NCI-H2081 (cell line): ENCODE measurements around the gene MCHR1.
A peak's percentile ranks its signal among the peaks of the same experiment; 100 is the strongest.
"Not testable (repeated sequence)": the region's sequence is repeated elsewhere in the genome, so short reads cannot be mapped to it uniquely, and the experiment has no call there.

Source experiments
- DNase-seq, 2 experiments: peaks; one replicate each; lab custom pipeline; 2025; lab: John Stamatoyannopoulos, UW

MCHR1 gene

DNA sequence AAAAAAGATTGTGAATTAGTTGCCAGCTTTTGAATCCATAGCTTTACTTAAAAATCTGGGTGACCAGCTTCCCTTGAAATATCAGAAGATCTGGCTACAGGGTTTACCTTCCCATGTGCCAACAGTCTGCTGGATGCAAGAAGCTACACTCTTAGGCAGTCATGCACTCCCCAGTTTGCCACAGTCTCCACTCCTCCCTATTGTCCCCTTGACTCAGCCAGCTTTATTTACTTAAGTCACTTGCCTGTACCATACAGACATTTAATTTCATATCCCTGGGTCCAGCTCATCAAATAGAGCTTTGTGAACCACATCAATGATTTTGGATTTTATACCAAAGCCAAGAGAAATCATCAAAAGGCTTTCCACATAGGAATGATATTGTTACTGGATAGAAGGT, 12.2 kb downstream of the MCHR1 start:
- DNase-seq = no peak

DNA sequence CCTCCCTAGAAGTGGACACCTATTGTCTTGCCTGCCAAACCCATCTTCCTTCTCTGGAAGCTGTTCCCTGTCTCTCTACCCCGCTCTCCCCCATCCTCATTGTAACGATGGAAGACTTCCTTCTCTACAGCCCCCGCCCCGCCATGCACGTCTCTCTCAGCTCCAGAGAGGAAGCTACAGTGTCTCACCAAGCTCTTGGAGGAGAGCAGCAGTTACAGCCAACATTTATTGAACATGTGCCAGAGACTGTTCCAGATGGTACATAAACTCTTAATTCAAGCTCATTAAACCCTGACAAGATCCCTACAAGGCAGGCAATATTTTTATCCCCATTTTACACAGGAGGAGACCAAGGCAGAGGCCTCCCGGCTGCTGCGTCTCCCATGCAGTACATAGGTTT, 15.1 kb downstream of the MCHR1 start:
- DNase-seq = peak in 1 of 2 experiments; percentile 47

DNA sequence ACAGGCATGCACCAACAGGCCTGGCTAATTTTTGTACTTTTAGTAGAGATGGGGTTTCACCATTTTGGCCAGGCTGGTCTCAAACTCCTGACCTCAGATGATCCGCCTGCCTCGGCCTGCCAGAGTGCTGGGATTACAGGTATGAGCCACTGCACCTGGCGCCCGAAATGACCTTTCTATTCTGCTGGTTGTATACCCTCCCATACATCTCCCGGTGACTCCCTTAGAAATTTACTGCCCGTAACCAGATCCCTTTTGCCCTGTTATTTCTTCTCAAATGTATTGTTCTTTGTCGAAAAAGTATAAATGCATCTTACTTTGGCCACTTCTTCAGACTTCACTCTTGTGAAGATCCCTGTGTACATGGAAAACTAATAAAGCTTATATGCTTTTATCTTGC, 22.0 kb downstream of the MCHR1 start:
- no peak for DNase-seq

DNA sequence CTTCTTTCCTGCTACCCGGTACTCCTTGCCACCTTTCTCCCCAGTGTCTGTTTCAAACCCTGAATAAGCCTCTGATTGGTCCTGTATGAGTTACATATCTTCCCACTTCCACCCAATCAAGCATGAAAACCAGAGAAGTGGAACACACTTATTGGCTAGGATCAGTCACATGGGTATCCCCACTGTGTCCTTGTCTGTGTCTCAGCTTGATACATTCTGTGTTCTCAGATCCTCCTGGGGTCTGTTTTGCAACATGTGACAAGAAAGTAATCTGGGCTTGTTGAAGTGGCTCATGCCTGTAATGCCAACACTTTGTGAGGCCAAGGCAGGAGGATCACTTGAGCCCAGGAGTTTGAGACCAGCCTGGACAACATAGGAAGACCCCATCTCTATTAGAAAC, 23.9 kb downstream of the MCHR1 start:
- peak in 1 of 2 experiments; percentile 2 for DNase-seq

DNA sequence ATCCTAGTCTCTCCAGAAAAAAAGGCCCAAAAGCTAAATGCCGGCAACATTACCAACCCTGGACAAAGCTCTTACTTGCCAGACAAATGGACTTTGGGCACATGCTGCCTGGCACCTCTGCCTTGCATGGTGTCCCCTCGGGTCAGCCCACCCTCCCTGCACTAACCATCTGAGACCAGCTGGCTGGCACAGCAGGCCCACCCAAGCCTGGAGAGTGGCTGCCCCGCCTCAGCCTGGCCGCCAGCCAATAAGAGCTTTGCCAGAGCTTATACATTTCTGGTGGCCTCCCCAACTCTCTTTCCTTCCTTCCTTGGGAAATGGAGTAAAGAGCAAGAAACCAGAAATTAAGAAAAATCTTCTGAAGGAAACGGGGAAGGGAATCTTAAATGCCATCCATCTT, 24.5 kb downstream of the MCHR1 start:
- DNase-seq = no peak

DNA sequence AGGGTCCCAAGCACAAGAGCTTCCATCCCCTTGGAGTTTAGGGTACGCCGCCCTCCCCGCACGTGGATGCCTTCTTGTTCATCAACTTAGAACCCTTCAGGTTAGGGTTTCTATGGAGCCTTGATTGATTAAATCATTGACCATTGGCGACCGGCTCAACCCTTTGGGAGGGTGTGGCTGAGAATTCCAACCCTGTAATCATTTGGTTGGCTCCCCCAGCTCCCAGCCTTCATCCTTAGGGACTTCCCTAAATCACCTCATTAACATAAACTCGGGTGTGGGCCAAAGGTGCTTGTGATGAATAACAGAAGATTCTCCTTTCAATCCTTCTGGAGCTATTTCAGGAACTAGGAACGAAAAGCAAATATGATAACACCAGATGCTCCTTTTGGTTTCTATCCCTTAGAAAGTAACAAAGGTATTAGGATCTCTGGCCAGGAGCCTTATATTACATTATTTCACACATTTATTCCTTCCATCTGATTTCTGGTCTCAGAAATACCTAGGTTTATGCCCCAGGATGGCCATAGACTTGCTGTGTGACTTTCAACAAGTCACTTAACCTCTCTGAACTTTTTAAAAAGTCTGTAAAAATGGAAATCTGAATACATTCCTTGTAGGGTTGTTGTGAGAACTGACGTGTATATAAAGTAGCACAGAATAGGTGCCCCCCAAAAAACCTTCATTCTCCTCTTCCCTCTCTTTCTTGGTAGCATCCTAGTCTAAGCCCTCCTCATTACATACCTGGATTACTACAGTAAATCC, 26.8 kb downstream of the MCHR1 start:
- no peak for DNase-seq

DNA sequence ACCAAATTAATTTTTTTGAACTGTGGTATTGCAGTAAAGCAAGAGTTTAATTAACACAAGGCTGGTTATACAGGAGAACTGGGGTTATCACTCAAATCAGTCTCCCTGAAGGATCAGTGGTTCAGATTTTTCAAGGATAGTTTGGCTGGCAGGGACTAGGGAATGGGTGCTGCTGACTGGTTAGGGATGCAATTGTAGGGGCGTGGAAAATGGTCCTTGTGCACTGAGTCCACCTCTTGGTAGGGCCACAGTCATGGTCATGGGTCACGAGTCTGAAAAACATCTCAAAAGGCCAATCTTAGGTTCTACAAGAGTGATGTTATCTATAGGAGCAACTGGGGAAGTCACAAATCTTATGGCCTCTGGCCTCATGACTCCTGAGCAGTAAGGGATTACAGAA, 27.9 kb downstream of the MCHR1 start:
- DNase-seq = no peak

DNA sequence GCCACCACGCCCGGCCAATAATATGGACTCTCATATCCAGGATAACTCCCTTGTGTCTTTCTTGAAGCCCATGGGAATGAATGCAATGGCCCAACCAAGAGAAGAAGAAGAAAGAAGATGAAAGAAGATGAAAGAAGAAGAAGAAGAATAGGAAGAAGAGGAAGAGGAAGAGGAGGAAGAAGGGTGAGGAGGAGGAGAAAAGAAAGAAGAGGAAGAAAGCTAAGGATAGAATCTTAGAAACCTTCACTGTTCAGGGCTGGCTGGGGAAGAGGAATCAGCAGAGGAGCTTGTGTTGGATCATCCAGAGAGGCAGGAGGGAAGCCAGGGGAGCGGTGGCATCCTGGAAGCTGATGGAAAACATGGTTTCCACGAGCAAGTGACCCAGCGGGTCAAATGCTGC, 28.9 kb downstream of the MCHR1 start:
- DNase-seq = no peak

DNA sequence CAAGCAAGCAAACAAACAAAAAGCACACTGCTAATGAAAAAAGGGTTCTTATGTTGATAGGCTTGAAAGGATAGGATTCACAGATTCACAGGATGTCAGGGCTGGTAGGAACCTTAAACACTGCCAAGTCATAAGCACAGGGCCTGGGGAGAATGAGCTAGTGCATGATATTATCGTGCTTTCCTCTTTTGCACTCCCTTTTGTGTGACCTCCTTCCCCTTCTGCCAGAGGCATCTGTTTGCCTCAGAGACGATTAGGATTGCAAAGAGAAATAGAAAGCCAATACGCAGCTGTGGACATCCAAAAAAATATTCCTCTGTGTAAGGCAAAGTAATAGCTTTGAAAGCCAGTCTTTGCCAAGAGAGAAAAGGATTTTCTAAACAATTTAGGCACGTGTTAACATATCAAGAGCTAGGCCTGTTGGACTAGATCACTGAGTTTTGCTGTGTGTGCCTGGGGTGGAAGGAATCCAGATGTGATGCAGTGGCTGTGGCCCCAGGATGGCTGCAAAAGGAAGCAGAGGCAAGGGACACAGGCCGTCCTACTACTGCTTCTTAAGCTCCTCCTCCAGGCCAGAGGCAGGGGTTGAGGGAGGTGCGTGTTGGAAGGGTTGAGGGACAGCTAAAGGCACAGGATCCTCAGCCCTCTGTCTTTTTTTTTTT, 30.6 kb downstream of the MCHR1 start:
- no peak for DNase-seq

DNA sequence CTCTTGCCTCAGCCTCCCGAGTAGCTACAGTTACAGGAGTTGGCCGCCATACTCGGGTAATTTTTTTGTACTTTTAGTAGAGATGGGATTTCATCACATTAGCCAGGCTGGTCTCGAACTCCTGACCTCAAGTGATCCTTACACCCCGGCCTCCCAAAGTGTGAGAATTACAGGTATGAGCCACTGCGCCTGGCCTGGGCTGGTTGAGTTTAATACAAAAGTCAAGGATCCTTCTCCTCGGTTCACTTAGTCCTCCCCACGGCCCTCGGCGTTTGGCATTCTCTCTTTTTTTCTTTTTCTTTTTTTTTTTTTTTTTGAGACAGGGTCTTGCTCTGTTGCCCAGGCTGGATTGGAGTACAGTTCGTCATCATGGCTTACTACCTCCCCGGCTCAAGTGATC, 33.0 kb downstream of the MCHR1 start:
- no peak for DNase-seq

DNA sequence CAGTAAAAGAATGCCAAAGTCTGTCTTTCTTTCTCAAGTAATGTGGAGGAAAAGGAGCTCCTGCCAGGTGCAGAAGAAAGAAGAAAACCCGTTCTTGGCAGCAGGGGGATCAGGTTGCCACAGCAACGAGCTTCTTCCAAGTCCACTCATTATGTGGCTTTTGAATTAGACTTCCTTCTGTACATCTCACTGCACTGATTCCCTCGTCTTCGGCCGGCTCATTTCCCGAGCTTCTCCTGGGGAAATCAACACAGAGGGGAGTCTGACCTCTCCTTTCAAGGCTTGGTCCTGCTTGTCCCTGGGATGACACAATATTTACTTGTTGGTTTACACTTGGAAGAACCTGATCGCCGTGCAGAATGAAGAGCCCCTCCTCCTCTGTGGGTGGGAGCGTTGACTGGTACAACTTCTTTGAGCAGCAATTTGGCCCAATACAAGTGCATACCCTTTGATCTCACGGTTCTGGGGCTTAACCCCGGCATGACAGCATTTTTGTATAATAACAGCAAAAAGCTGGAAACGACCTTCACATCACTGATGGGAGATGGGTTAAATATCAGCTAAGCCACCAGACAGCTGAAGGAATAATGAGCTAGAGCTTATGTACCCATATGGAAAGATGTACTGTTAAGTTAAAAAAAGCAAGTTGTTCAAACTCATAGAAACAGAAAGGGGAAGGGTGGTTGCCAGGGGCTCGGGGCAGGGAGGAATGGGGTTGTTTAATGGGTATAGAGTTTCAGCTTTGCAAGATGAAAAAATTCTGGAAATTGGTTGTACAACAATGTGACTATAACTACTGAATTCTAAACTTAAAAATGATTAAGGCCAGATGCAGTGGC, 35.4 kb downstream of the MCHR1 start:
- peak in 1 of 2 experiments; percentile 20 for DNase-seq

DNA sequence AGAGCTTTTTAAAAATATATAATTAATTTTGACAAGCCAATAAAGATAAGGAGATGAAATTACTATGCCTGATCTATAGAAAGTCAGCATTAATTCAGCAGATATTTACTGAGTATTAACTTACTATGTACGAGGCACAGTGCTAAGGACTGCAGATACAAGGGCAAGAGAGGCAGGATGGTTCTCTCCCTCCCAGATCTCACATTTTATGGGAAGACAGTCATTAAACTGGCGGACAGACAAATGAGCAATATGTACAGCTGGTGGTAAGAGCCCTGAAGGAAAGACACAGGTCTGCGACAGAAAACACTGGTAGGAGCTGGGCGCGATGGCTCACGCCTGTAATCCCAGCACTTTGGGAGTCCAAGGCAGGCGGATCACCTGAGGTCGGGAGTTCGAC, 36.8 kb downstream of the MCHR1 start:
- no peak for DNase-seq

DNA sequence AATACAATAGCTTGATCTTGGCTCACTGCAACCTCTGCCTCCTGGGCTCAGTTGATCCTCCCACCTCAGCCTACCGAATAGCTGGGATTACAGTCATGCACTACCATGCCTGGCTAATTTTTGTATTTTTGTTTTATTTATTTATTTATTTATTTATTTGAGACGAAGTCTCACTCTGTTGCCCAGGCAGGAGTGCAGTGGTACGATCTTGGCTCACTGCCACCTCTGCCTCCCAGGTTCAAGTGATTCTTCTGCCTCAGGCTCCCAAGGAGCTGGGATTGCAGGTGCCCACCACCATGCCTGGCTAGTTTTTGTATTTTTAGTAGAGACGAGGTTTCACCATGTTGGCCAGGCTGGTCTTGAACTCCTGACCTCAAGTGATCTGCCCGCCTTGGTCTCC, 38.4 kb downstream of the MCHR1 start:
- DNase-seq = not testable (repeated sequence)

DNA sequence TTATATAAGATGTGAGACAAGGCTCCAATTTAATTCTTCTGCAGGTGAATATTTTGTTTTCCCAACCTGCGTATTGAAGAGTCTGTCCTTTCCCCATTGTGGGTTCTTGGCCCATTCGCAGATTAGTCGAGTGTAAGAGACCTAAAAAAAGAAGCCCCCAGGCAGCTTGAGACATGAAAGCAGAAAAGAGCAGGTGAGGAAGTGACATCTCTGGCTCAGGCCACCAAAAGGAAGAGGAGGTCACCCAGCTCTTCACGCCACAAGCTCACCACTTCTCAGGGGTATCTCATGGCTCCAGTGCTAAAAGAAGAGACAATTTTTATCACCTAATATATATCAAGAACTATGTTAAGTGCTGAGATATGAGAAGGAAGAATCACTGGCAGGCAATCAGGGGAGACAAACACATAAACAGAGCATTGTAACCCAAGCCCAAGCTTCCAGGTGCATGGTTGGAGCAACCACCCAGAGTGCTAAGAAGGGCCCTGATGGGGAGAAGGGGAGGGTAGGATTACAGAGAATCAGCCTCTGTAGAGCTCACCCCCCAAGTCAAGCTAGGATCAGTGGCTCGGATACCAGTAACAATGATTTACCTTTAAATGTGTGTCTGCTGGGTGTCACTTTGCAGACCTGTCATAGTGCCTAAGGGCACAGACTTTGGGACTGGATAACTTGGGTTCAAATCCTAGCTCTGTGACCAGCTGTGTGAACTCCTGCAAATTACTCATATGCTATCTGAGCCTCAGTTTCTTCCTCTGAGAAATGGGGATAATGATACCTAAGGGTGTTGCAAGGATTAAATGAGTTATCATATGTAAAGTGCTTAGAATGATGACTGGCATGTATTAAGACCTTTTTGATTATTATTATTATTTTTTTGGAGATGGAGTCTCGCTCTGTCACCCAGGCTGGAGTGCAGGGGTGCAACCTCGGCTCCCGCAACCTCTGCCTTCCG, 39.2 kb downstream of the MCHR1 start:
- DNase-seq = no peak

DNA sequence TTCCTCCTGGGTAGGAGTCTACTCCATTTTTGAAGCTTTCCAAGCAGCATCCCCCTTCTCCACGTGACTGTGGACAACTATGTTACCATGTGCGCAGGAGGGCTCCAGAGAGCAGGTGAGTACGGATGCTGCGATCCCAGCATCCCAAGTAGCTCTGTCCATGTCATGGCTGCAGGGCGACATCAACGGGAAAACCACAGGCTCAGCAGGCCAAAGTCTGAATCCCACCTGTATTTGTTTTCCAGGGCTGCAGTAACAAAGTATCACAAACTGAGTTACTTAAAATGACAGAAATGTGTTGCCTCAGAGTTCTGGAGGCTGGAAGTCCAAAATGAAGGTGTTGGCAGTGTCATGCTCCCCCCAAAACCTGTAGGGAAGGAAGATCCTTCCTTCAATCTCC, 40.3 kb downstream of the MCHR1 start:
- DNase-seq = no peak

DNA sequence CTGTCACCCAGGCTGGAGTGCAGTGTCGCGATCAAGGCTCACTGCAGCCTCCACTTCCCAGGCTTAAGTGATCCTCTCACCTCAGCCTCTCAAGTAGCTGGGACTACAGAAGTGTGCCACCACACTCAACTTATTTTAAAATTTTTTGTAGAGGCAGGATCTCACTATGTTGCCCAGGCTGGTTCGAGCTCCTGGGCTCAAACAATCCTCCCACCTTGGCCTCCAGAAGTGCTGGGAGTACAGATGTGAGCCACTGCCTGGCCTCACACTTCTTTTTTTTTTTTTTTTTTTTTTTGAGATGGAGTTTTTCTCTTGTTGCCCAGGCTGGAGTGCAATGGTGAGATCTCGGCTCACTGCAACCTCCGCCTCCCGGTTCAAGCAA, 40.9 kb downstream of the MCHR1 start:
- not testable (repeated sequence) for DNase-seq

DNA sequence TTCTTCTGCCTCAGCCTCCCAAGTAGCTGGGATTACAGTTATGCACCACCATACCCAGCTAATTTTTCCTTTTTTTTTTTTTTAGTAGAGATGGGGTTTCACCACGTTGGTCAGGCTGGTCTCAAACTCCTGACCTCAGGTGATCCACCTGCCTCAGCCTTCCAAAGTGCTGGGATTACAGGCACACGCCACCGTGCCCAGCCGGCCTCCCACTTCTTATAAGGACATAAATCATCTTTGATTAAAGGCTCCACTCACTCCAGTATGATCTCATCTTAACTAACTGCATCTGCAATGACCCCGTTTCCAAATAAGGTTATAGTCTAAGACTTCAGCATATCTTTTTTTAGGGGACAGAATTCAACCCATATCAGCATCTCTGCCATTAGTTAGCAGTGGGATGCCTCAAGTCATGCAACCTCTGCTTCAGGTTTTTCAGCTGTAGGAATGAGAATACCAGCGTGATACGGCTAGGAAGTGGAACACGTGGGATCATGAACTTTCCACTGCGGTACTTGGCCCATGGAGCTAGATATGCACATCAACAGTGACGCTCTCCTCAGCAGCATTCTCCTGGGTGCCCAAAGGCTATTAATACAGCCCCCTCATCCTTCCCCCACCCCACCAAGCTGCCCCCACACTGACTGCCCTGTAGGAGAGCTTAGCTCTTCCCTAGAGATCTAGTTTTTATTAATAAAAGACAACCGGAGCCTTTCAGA, 41.4 kb downstream of the MCHR1 start:
- DNase-seq = no peak

DNA sequence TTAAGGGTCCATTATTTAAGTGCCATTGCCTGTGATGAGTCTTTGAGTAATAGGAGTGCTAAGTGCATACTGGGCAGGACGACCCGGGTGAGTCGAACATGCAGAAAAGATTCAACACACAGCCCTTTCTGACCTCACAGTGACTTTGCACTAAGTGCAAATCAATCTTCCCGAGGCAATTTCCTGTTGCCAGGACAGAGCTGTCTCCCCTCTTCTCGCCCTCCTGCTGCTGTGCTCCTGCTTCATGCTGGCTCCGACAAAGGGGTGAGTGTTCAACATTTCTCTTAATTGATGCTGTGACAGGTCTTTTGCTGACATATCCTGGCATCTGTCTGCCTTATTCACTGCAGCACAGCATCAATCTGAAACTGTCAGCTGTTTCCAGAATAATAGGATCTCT, 42.0 kb downstream of the MCHR1 start:
- DNase-seq = peak; percentile 75 to 96

DNA sequence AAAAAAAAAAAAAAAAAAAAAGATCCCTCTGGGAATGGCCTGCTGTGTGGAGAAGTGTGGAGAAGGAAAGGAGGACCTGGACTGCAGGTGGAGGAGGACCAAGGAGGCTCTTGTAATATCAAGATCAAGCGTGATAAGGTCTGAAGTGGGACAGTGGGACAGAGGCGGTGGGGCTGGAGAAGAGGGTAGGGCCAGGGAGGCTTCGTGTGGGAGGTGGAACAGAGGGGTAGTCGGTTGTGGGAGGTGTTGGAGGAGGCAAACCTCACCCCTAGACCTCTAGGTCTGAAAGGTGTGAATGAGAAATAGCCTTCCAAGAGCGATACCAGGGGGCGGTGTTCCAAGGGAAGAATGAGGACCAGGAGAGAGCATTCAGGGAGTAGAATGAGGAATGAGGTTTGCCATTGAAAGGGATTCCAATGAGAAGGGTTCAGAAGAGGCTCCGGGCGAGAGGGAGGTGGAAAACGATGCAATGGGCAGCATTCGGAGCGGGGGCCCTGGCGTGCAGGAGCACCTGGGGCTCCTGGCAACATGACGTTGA, 44.2 kb downstream of the MCHR1 start:
- no peak for DNase-seq

DNA sequence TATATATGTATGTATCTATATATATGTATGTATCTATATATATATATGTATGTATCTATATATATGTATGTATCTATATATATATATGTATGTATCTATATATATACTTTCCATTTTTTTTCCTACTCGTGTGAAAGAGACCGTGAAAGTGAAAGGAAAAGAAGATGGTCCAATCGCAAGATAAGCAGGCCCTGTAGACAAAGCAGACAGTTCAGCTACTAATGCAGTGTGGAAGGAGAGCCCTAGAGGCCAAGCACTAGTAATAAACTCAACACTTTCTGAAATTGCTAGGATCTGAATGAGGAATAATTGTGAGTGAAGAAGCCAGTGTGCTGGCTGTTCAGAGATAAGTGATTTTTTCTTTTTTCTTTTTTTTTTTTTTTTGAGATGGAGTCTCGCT, 47.2 kb downstream of the MCHR1 start:
- DNase-seq = no peak
